Neural cell (in vitro differentiated cells): ENCODE measurements around the gene AKR1C4. TPM values are rescaled to one million over a fixed set of nuclear protein-coding genes. Genes with fewer than 3 reads are reported as not detected.

Experiments
- H2AFZ ChIP-seq: fragments of 200-600, 300-800 bp; sonication (generic), shearing (Covaris generic); 2 replicates; pipeline ENCODE4 v1.6.0; 2014; ENCODE audit warnings: low read depth, mild to moderate bottlenecking, antibody characterized with exemption, low read length, moderate library complexity
- H3F3A ChIP-seq: fragments of 200-600 bp; shearing (Covaris generic); 2 replicates; pipeline ENCODE4 v1.6.1; 2016; ENCODE audit warnings: mild to moderate bottlenecking, moderate library complexity, mixed read lengths, antibody characterized with exemption, low read length; ENCODE audit not compliant: insufficient read depth, poor library complexity, severe bottlenecking
- H3K27ac ChIP-seq: fragments of 200-600, 300-800 bp; sonication (generic), shearing (Covaris generic); 2 replicates; pipeline ENCODE4 v1.5.1; 2014; ENCODE audit warnings: mild to moderate bottlenecking, low read length, moderate library complexity
- H3K27me3 ChIP-seq: fragments of 300-800, 200-600 bp; sonication (generic), shearing (Covaris generic); 2 replicates; pipeline ENCODE4 v1.6.0; 2014; ENCODE audit warnings: mild to moderate bottlenecking, low read depth, low read length, moderate library complexity; ENCODE audit not compliant: insufficient read depth
- H3K36me3 ChIP-seq: fragments of 300-800, 200-600 bp; sonication (generic), shearing (Covaris generic); 2 replicates; pipeline ENCODE4 v1.5.1; 2014; ENCODE audit warnings: mild to moderate bottlenecking, antibody characterized with exemption, low read length, moderate library complexity; ENCODE audit not compliant: insufficient read depth
- H3K4me2 ChIP-seq: fragments of 300-800, 200-600 bp; sonication (generic), shearing (Covaris generic); 2 replicates; pipeline ENCODE4 v1.6.0; 2014; ENCODE audit warnings: mild to moderate bottlenecking, low read length
- H3K4me3 ChIP-seq: fragments of 300-800, 200-600 bp; sonication (generic), shearing (Covaris generic); 2 replicates; pipeline ENCODE4 v1.5.1; 2014; ENCODE audit warnings: mild to moderate bottlenecking, low read length, moderate library complexity
- H3K79me2 ChIP-seq: fragments of 200-600 bp; shearing (Covaris generic); replicated peaks from 2 replicates; pipeline ENCODE4 v1.6.0; 2014; ENCODE audit warnings: mild to moderate bottlenecking, low read length, moderate library complexity; ENCODE audit not compliant: insufficient read depth
- H3K9ac ChIP-seq: fragments of 300-800, 200-600 bp; sonication (generic), shearing (Covaris generic); 2 replicates; pipeline ENCODE4 v1.6.1; 2016; ENCODE audit warnings: mild to moderate bottlenecking, low read length, mixed read lengths
- H3K9me2 ChIP-seq: fragments of 200-600 bp; shearing (Covaris generic); 2 replicates; pipeline ENCODE4 v1.6.1; 2016; ENCODE audit warnings: mild to moderate bottlenecking, low read length, mixed read lengths; ENCODE audit not compliant: insufficient read depth
- H3K9me3 ChIP-seq: fragments of 200-600, 300-800 bp; sonication (generic), shearing (Covaris generic); 2 replicates; pipeline ENCODE4 v1.6.1; 2016; ENCODE audit warnings: mild to moderate bottlenecking, mixed run types, low read length, moderate library complexity, mixed read lengths
- H4K20me1 ChIP-seq: fragments of 200-600 bp; shearing (Covaris generic); 2 replicates; pipeline ENCODE4 v1.6.1; 2016; ENCODE audit warnings: mild to moderate bottlenecking, mixed run types; ENCODE audit not compliant: insufficient read depth
- EP300 ChIP-seq: fragments of 450-650 bp; conservative IDR thresholded peaks from 2 replicates; pipeline ENCODE4 v1.6.1; 2014; ENCODE audit warnings: antibody characterized with exemption, mild to moderate bottlenecking, moderate library complexity; ENCODE audit not compliant: poor library complexity, severe bottlenecking
- EZH2 ChIP-seq: fragments of 200-600, 300-800 bp; shearing (Covaris generic), sonication (generic); IDR thresholded peaks from 2 replicates; pipeline ENCODE4 v1.6.1; 2014; ENCODE audit warnings: antibody characterized with exemption, low read length, borderline replicate concordance, mild to moderate bottlenecking; ENCODE audit not compliant: insufficient read depth, poor library complexity, severe bottlenecking
- MXI1 ChIP-seq: fragments of 450-650 bp; conservative IDR thresholded peaks from 2 replicates; pipeline ENCODE4 v1.6.1; 2014; ENCODE audit warnings: antibody characterized with exemption, mild to moderate bottlenecking; ENCODE audit not compliant: poor library complexity, severe bottlenecking
- POLR2AphosphoS5 ChIP-seq: IDR thresholded peaks from 2 replicates; pipeline ENCODE4 v1.6.1; 2012
- RAD21 ChIP-seq: fragments of 450-650 bp; conservative IDR thresholded peaks from 2 replicates; pipeline ENCODE4 v1.6.1; 2014; ENCODE audit warnings: antibody characterized with exemption, mild to moderate bottlenecking, moderate library complexity
- SMC3 ChIP-seq: fragments of 450-650 bp; conservative IDR thresholded peaks from 2 replicates; pipeline ENCODE4 v1.6.1; 2014; ENCODE audit warnings: antibody characterized with exemption, mild to moderate bottlenecking, moderate library complexity; ENCODE audit not compliant: poor library complexity
- TAF1 ChIP-seq: IDR thresholded peaks from 2 replicates; pipeline ENCODE4 v1.6.1; 2012; ENCODE audit warnings: low read depth
- polyA plus RNA-seq: library from polyadenylated mRNA; depleted of rRNA; stranded (reverse); fragments of >200 nt; gene quantifications from 2 replicates; pipeline ENCODE4 v1.2.3, GENCODE V29; 2014
- TF ChIP-seq, protein P1 (sequence below): fragments of 450-650 bp; IDR thresholded peaks from 2 replicates; pipeline ENCODE4 v1.5.1; 2014; ENCODE audit warnings: antibody characterized with exemption, mild to moderate bottlenecking, moderate library complexity; ENCODE audit not compliant: poor library complexity, severe bottlenecking
- TF ChIP-seq, protein P2 (sequence below): IDR thresholded peaks from 2 replicates; pipeline ENCODE4 v1.6.1; 2012; ENCODE audit warnings: borderline replicate concordance

Gene AKR1C4
- polyA plus RNA-seq, 1 donor from 2014 or later, result not detected

DNA sequence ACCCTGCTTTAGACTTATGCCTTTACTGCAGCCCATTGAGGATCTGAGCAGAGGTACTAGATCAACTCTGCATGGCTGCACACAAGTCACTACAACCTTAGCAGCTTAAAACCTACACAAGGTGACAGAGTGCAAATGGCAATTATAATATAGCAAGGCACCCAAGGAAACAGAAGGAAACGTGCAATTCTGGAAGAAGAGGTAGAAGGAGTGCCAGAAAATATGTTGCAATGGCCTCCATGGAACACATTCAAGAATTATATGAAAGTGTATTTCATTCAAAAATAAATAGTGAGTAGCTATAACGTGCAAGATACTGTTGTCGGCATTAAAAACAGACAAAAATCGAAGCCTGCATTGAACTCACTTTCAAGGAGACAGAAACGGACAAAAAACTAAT lies 8.8 kb upstream of the AKR1C4 start:
- H3K9ac ChIP-seq, result no peak overlapping the region
- H3K27ac ChIP-seq, result no peak overlapping the region
- TF ChIP-seq SMC3 (no peak), RAD21 (no peak), POLR2AphosphoS5 (no peak), TAF1 (no peak), EZH2 (no peak), MXI1 (no peak), EP300 (no peak)
- TF ChIP-seq, protein P1, sequence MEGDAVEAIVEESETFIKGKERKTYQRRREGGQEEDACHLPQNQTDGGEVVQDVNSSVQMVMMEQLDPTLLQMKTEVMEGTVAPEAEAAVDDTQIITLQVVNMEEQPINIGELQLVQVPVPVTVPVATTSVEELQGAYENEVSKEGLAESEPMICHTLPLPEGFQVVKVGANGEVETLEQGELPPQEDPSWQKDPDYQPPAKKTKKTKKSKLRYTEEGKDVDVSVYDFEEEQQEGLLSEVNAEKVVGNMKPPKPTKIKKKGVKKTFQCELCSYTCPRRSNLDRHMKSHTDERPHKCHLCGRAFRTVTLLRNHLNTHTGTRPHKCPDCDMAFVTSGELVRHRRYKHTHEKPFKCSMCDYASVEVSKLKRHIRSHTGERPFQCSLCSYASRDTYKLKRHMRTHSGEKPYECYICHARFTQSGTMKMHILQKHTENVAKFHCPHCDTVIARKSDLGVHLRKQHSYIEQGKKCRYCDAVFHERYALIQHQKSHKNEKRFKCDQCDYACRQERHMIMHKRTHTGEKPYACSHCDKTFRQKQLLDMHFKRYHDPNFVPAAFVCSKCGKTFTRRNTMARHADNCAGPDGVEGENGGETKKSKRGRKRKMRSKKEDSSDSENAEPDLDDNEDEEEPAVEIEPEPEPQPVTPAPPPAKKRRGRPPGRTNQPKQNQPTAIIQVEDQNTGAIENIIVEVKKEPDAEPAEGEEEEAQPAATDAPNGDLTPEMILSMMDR, result no peak
- TF ChIP-seq, protein P2, sequence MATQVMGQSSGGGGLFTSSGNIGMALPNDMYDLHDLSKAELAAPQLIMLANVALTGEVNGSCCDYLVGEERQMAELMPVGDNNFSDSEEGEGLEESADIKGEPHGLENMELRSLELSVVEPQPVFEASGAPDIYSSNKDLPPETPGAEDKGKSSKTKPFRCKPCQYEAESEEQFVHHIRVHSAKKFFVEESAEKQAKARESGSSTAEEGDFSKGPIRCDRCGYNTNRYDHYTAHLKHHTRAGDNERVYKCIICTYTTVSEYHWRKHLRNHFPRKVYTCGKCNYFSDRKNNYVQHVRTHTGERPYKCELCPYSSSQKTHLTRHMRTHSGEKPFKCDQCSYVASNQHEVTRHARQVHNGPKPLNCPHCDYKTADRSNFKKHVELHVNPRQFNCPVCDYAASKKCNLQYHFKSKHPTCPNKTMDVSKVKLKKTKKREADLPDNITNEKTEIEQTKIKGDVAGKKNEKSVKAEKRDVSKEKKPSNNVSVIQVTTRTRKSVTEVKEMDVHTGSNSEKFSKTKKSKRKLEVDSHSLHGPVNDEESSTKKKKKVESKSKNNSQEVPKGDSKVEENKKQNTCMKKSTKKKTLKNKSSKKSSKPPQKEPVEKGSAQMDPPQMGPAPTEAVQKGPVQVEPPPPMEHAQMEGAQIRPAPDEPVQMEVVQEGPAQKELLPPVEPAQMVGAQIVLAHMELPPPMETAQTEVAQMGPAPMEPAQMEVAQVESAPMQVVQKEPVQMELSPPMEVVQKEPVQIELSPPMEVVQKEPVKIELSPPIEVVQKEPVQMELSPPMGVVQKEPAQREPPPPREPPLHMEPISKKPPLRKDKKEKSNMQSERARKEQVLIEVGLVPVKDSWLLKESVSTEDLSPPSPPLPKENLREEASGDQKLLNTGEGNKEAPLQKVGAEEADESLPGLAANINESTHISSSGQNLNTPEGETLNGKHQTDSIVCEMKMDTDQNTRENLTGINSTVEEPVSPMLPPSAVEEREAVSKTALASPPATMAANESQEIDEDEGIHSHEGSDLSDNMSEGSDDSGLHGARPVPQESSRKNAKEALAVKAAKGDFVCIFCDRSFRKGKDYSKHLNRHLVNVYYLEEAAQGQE, result no peak
- H3K36me3 ChIP-seq, result no peaks in the 10 kb centered on the region
- no peak overlapping the region for H3K4me3 ChIP-seq
- H3K9me2 ChIP-seq, result no peaks in the 10 kb centered on the region
- no peaks in the 10 kb centered on the region for H3K9me3 ChIP-seq
- no peaks in the 10 kb centered on the region for H3K27me3 ChIP-seq
- H3F3A ChIP-seq, result no peaks in the 10 kb centered on the region
- H3K79me2 ChIP-seq, result no peaks in the 10 kb centered on the region
- no peaks in the 10 kb centered on the region for H4K20me1 ChIP-seq
- H3K4me2 ChIP-seq, result no peak overlapping the region
- H2AFZ ChIP-seq, result no peak overlapping the region

DNA sequence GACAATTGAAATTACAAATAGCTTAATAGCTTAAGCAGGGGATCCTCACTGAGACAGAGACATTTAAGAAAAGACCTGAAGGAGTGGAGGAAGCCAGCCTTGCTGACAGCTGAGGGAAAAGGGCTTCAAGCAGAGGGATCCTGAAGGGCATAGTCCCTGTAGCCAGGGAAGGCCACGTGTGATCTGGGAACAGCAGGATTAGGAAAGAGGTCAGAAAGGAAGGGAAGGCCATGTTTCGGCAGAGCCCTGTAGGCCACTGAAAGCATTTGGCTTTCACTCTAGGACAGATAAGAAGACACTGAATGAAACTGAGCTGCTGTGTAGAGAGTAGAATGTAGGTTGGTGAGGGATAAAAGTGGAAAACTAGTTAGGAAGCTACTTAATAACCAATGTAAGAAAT lies 8.3 kb upstream of the AKR1C4 start:
- no peak overlapping the region for H3K9ac ChIP-seq
- H2AFZ ChIP-seq, result no peak overlapping the region
- no peak overlapping the region for H3K4me2 ChIP-seq
- H3K27me3 ChIP-seq, result no peaks in the 10 kb centered on the region
- H3K79me2 ChIP-seq, result no peaks in the 10 kb centered on the region
- no peak overlapping the region for H3K4me3 ChIP-seq
- H3K9me2 ChIP-seq, result no peaks in the 10 kb centered on the region
- H3K9me3 ChIP-seq, result no peaks in the 10 kb centered on the region
- H3K36me3 ChIP-seq, result no peaks in the 10 kb centered on the region
- H3K27ac ChIP-seq, result no peak overlapping the region
- no peaks in the 10 kb centered on the region for H4K20me1 ChIP-seq
- TF ChIP-seq RAD21 (no peak), EZH2 (no peak), POLR2AphosphoS5 (no peak), MXI1 (no peak), SMC3 (no peak), EP300 (no peak), TAF1 (no peak)
- TF ChIP-seq, protein P2, result no peak
- TF ChIP-seq, protein P1, result no peak
- no peaks in the 10 kb centered on the region for H3F3A ChIP-seq
